Motor neuron (in vitro differentiated cells): ENCODE data around the gene ITPK1. TPM values are rescaled to one million over a fixed set of nuclear protein-coding genes. Genes with fewer than 3 reads are reported as not detected.

ENCODE experiments used
- ATAC-seq, 8 experiments: fragments of 200-7000 bp; cut with Tn5 transposase; replicated peaks in 6 of 8; 2 replicates each; pipeline ENCODE4 v1.8.0; 2021; ENCODE audit warnings: mild to moderate bottlenecking in 8 of 8, moderate library complexity in 8 of 8
- H3K27ac ChIP-seq, 2 donors: fragments of 250-450 bp; sonication (Bioruptor Pico); 2 replicates each; pipeline ENCODE4 v1.9.0; 2021; ENCODE audit warnings: antibody characterized with exemption in 2 of 2, mild to moderate bottlenecking in 2 of 2, moderate library complexity in 1 of 2
- H3K4me1 ChIP-seq, 2 donors: fragments of 250-450 bp; sonication (Bioruptor Pico); replicated peaks in 1 of 2; 2 replicates each; pipeline ENCODE4 v1.6.1; 2021; ENCODE audit warnings: antibody characterized with exemption in 2 of 2, mild to moderate bottlenecking in 2 of 2, moderate library complexity in 1 of 2
- H3K4me3 ChIP-seq, 5 donors: fragments of 250-450 bp; sonication (Bioruptor Pico); 2 replicates each; pipeline ENCODE4 v1.9.0; 2021; ENCODE audit warnings: antibody characterized with exemption in 5 of 5, mild to moderate bottlenecking in 5 of 5, moderate library complexity in 4 of 5
- WGBS, 10 experiments: fragments of 450-650 bp; shearing (Covaris generic); methylation state at CpG; one replicate each; pipeline ENCODE4 v1.0.0; 2022; 5-methylcytosine and 5-hydroxymethylcytosine counted together
- in situ Hi-C, 9 experiments: fragments of 400-800 bp; cut with MboI; loops; one replicate each; pipeline ENCODE4 v1.15.0; 2021; ENCODE audit warnings: low sequenced_read_pairs in 9 of 9, low pct_unique_long_range_greater_than_20kb in 2 of 9; ENCODE audit not compliant: unreplicated experiment in 9 of 9
- total RNA-seq, 8 experiments: library from RNA; unstranded; fragments of 300-600 nt; gene quantifications; 2 replicates each; pipeline versions ENCODE4 v1.2.3 to v1.2.4, GENCODE V29; 2022

ITPK1 gene
- total RNA-seq, 8 experiments from 2014 or later = 16.2 to 37.3 (median 22.4) TPM

DNA sequence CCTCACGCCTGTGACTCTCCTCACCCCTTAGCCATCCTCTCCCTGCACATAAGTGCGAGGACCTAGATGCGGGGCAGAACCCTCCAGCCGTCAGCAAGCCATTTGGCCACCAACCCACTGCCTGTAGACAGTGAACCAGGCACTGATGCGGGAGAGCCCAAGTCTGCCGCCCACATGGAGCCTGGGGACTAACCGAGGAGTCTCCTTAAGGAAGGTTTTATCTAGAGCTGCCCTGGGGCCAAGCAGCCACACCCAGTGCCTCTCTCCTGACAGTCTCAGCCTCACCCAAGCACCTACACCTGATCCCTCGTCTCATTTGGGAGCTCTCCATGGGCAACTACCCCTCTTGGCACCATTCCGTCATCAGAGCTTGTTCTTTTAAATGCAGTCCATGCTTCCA is 120.1 kb downstream of the ITPK1 start:
- WGBS, 10 experiments = 92 to 100% (median 100%) methylated on average over 1 to 2 of the region's 9 CpGs; no CpG with 5 or more reads in 4 of the 10 experiments
- no peak overlapping the region for H3K4me3 ChIP-seq
- in situ Hi-C loops = loop anchor here in 1 of 9 experiments (25.0 kb wide), 1 partner anchor 117 kb away; the partner anchor contains the start of gene ITPK1
- no peak overlapping the region for H3K27ac ChIP-seq
- ATAC-seq = peak in 2 of 8 experiments; percentile 51 to 65
- peaks cover 14 to 15% of the 10 kb centered on the region in 2 donors for H3K4me1 ChIP-seq

GRCh38 chr14:92994942-92995341 is 120.8 kb downstream of the ITPK1 start:
- Histone ChIP-seq H3K4me3 (no peak overlapping the region), H3K4me1 (peaks cover 19 to 22% of the 10 kb centered on the region in 2 donors), H3K27ac (no peak overlapping the region)
- ATAC-seq = peak in 1 of 8 experiments; percentile 18
- WGBS, 10 experiments = 80 to 100% (median 84%) methylated on average over 1 to 6 of the region's 11 CpGs; no CpG with 5 or more reads in 7 of the 10 experiments
- in situ Hi-C loops = loop anchor here in 1 of 9 experiments (25.0 kb wide), 1 partner anchor 117 kb away; the partner anchor contains the start of gene ITPK1

DNA sequence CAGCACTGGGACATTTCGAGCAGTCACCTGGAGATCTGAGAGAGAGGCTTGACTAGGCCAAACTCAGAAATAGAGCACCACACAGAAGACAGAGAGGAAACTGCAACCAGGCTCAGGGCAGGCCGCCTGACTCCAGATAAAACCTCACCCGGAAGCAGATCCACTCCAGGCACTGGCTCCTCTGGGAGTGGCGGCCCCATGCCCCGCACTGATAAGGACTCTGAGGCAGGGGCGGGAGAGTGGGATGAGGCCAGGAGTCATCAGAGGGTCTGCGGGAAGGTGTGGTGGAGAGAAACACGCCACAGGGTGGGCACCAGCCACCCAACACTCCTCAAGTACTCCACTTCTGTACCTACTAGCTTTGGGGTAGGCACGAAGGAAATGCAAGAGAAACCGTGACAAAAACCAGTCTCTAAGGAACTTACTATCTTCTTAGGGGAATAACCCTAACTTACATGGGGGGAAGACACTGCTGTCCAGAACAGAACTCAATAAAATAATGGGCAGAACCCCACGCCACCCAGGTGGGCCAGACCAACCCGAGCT is 121.5 kb downstream of the ITPK1 start:
- WGBS, 10 experiments = 83 to 100% (median 100%) methylated on average over 1 to 2 of the region's 12 CpGs; no CpG with 5 or more reads in 4 of the 10 experiments
- no peak overlapping the region for H3K4me3 ChIP-seq

DNA sequence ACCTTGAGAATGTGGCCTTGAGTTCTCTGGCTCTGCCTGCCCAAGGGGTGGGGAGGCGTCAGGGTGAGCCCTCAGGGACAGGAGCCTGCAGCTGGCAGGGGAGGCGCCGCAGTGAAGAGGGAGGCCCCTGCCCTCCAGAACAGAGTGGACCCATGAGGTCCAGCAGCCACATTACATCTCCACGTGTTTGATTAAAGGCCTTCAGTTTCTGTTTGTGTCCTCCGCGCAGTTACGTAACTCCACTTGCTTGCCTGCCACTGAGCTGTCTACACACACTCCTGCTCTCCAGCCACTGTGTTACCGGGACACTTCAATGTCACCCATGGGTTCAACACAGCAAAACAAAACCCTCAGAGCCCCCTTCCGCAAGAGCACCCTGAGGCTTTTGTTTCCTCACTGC is 122.4 kb downstream of the ITPK1 start:
- Histone ChIP-seq H3K27ac (no peak overlapping the region), H3K4me1 (peaks cover 33 to 38% of the 10 kb centered on the region in 2 donors), H3K4me3 (no peak overlapping the region)
- ATAC-seq = peak in 3 of 8 experiments; percentile 17 to 63 (median 20)
- 91 to 100% (median 94%) methylated on average over 1 to 7 of the region's 9 CpGs; no CpG with 5 or more reads in 6 of the 10 experiments for WGBS, 10 experiments
- in situ Hi-C loops = loop anchor here in 1 of 9 experiments (25.0 kb wide), 1 partner anchor 119 kb away; the partner anchor contains the start of gene ITPK1

More for the DNA sequence above, 121.5 kb downstream of the ITPK1 start:
- no peak overlapping the region for H3K27ac ChIP-seq
- no peak for ATAC-seq
- peaks cover 26 to 29% of the 10 kb centered on the region in 2 donors for H3K4me1 ChIP-seq
- in situ Hi-C loops = loop anchor here in 1 of 9 experiments (25.0 kb wide), 1 partner anchor 118 kb away; the partner anchor contains the start of gene ITPK1

DNA sequence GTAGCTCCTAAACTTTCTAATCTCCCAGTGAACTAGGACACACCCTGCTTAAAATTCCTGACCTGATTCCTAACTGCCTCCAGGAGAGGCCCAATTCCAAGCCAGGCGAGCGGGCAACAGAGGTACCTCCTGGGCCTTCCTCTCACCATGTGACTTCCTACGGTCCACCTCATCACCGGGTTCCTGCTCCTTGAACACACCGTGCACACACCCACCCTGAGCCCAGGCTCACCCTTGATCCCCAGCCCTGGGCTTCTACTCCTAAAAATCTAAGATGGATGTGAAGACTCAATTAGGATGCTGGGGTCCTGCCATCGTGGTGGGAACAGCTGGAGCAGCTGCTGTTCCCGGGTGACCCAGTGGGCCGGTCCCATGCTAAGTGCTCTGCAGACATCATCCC is 124.2 kb downstream of the ITPK1 start:
- Histone ChIP-seq H3K4me1 (peaks cover 33 to 38% of the 10 kb centered on the region in 2 donors), H3K27ac (peak overlapping the region; percentile 81 to 90), H3K4me3 (no peak overlapping the region)
- ATAC-seq = no peak
- in situ Hi-C loops = loop anchor here in 1 of 9 experiments (25.0 kb wide), 1 partner anchor 121 kb away; the partner anchor contains the start of gene ITPK1
- 50 to 100% (median 85%) methylated on average over 1 to 5 of the region's 8 CpGs; no CpG with 5 or more reads in 6 of the 10 experiments for WGBS, 10 experiments

GRCh38 chr14:92990456-92991430 is 125.0 kb downstream of the ITPK1 start:
- peak in 5 of 8 experiments; percentile 93 to 97 (median 95) for ATAC-seq
- Histone ChIP-seq H3K27ac (peak overlapping the region; percentile 81 to 90), H3K4me3 (peak overlapping the region in 1 of 5 donors; percentile 5), H3K4me1 (peaks cover 33 to 38% of the 10 kb centered on the region in 2 donors)
- in situ Hi-C loops = loop anchor here in 1 of 9 experiments (25.0 kb wide), 1 partner anchor 122 kb away; the partner anchor contains the start of gene ITPK1
- 6 to 100% (median 35%) methylated on average over 1 to 8 of the region's 22 CpGs; no CpG with 5 or more reads in 4 of the 10 experiments for WGBS, 10 experiments

DNA sequence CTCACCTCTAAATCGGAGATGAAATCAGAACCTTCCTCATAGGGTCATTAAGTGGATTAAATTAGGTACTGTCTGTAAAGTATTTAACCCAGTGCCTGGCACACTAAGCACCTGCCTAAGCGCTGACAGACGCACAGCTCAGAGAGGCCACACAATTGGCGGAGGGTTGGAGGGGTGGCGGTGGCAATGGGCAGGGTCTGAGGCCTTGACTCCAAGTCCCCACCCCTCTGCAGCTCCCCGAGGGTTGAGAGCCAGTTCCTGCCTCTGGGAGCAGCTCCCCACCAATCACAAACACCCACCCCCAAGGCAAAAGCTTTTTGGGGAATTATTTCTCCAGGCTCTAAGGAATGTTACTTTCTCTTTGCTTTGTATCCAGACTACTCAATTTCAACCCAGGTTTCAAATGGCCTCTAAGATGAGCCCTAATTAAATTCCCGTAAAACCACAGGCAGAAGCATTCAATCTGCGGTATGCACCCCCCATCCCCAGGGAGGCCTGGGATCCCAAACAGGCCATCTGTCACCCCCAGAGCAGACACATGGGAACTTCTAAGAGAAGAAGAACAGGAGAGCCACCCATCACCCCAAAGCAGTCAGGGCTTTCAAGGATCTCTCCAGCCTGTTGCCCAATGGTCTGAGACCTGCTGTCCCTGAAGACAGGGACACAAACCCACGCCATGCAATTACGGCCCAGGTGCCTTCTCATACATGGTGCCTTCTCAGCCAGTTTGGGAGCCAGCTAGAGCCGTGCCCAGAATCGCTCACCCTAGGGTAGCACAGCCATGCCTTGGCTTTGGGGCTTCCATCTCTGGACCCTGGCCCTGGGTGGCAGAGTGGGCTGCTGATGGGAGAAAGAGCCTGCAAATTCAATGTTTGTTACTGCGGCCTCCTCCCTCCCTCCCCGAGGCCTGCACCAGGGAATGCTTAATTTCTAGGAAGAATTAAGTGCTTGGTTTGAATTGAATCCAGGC is 126.7 kb downstream of the ITPK1 start:
- 50 to 100% (median 100%) methylated on average over 1 to 4 of the region's 14 CpGs; no CpG with 5 or more reads in 2 of the 10 experiments for WGBS, 10 experiments

GRCh38 chr14:92987713-92988510 is 127.8 kb downstream of the ITPK1 start:
- no peak overlapping the region for H3K4me3 ChIP-seq
- WGBS, 10 experiments = 92 to 100% (median 93%) methylated on average over 1 to 11 of the region's 25 CpGs; no CpG with 5 or more reads in 6 of the 10 experiments
- ATAC-seq = no peak
- H3K27ac ChIP-seq = no peak overlapping the region
- peaks cover 33 to 38% of the 10 kb centered on the region in 2 donors for H3K4me1 ChIP-seq
- in situ Hi-C loops = loop anchor here in 1 of 9 experiments (25.0 kb wide), 1 partner anchor 124 kb away; the partner anchor contains the start of gene ITPK1

More for the DNA sequence above, 126.7 kb downstream of the ITPK1 start:
- in situ Hi-C loops = loop anchor here in 1 of 9 experiments (25.0 kb wide), 1 partner anchor 123 kb away; the partner anchor contains the start of gene ITPK1
- Histone ChIP-seq H3K4me1 (peaks cover 33 to 38% of the 10 kb centered on the region in 2 donors), H3K4me3 (no peak overlapping the region), H3K27ac (peak overlapping the region; percentile 69 to 90)
- ATAC-seq = no peak

DNA sequence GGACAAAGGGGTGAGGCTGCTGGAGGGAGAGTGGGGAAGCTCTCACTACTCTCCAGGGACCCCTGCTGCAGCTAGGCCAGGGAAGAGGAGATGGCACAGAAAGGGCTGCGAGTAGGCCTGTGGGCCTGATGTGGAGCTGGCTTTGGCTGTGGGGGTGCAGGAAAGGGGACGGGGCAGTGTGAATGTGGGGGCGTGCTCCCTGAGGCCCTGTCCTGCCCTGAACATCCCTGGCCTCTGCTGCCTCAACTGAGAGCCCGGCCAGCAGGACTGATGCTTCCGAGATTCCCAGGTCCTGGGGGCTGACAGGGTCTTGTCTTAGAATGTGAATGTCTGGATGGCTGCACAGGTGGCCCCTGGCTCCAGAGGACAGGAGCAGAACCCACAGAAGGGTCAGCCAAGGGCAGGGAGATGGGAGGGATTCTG is 128.6 kb downstream of the ITPK1 start:
- Histone ChIP-seq H3K27ac (no peak overlapping the region), H3K4me1 (peaks cover 33 to 38% of the 10 kb centered on the region in 2 donors), H3K4me3 (no peak overlapping the region)
- in situ Hi-C loops = loop anchor here in 1 of 9 experiments (25.0 kb wide), 1 partner anchor 125 kb away; the partner anchor contains the start of gene ITPK1
- ATAC-seq = no peak
- WGBS, 10 experiments = 80 to 100% (median 90%) methylated on average over 1 to 2 of the region's 5 CpGs; no CpG with 5 or more reads in 7 of the 10 experiments

DNA sequence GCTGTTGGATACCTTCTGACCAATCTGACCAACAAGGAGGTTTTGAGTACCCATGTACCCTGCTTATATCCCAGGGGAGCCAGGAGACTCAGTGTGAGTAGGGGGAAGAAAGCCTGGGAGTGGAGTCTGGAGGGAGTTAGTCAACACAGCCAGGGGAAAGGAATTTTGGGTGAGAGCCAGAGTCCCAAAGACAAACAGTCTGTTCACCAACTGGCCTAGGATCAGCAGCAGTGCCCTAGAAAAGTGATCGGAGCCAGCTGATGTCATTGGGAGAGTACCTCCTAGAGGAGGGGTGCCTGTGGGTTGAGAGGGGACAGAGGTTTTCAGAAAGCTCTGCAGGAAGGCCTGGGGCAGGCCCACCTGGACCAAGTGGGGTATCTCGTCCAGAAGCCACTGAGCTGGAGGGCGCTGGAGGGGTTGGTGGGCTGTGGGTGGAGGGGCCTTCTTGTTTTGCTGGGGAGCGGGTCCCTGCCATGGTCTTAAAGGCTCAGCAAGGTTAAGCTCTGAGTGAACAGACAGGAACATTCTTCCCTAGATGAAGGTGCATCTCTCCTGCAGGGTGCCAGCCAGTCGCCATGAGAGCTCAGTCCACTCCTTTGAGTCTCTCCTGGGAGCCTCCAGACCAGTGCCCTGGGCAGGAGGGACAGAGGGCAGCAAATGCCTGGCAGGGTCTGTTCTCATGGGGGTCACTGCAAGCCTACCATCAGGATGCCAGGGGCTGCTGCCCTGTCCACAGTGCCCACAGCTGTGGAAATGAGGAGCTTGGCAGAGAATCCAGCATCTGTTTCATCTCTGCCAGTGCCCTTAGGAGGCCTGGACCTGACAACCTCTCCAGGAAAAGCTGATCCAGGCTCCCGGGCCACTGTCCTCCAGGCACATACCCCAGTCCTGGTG is 129.2 kb downstream of the ITPK1 start:
- in situ Hi-C loops = loop anchor here in 1 of 9 experiments (25.0 kb wide), 1 partner anchor 126 kb away; the partner anchor contains the start of gene ITPK1
- Histone ChIP-seq H3K27ac (no peak overlapping the region), H3K4me1 (peaks cover 27 to 32% of the 10 kb centered on the region in 2 donors), H3K4me3 (no peak overlapping the region)
- peak in 4 of 8 experiments; percentile 32 to 50 (median 38) for ATAC-seq
- 50 to 100% (median 73%) methylated on average over 1 to 2 of the region's 6 CpGs; no CpG with 5 or more reads in 6 of the 10 experiments for WGBS, 10 experiments
